Muscle layer of duodenum (tissue), 2 donors: ENCODE data around the gene IL17REL.

Experiments used
- H3K27ac ChIP-seq: one replicate; pipeline ENCODE4 v1.7.0; 2013; ENCODE audit warnings: mild to moderate bottlenecking, low read length
- H3K27me3 ChIP-seq: one replicate; pipeline ENCODE4 v1.7.0; 2013; ENCODE audit warnings: low read depth, mild to moderate bottlenecking, control low read depth, low read length
- H3K36me3 ChIP-seq, 2 donors: one replicate each; pipeline ENCODE4 v1.7.0; 2013; ENCODE audit warnings: low read length in 2 of 2, control low read depth in 1 of 2, mild to moderate bottlenecking in 1 of 2; ENCODE audit not compliant: insufficient read depth in 2 of 2, control insufficient read depth in 1 of 2
- H3K4me1 ChIP-seq, 2 donors: one replicate each; pipeline ENCODE4 v1.7.0; 2013; ENCODE audit warnings: low read length in 2 of 2, mild to moderate bottlenecking in 2 of 2, control low read depth in 1 of 2, moderate library complexity in 1 of 2; ENCODE audit not compliant: insufficient read depth in 2 of 2, control insufficient read depth in 1 of 2
- H3K4me3 ChIP-seq, 2 donors: one replicate each; pipeline ENCODE4 v1.7.0; 2013; ENCODE audit warnings: low read length in 2 of 2, low read depth in 1 of 2, mild to moderate bottlenecking in 1 of 2
- H3K9me3 ChIP-seq, 2 donors: one replicate each; pipeline ENCODE4 v1.7.0; 2013; ENCODE audit warnings: low read length in 2 of 2, control low read depth in 1 of 2, mild to moderate bottlenecking in 1 of 2; ENCODE audit not compliant: control insufficient read depth in 1 of 2
- donor health status: healthy.

The IL17REL gene

GRCh38 chr22:50016988-50017700 is 4.6 kb upstream of the IL17REL start:
- Histone ChIP-seq H3K27me3 (peaks cover 19% of the 10 kb centered on the region), H3K4me3 (no peak overlapping the region), H3K9me3 (no peaks in the 10 kb centered on the region), H3K4me1 (peaks cover 0 to 7% of the 10 kb centered on the region in 2 donors), H3K36me3 (no peaks in the 10 kb centered on the region), H3K27ac (no peak overlapping the region)

GRCh38 chr22:50016308-50016987 is 3.9 kb upstream of the IL17REL start:
- no peak overlapping the region for H3K4me3 ChIP-seq
- no peaks in the 10 kb centered on the region for H3K9me3 ChIP-seq
- H3K36me3 ChIP-seq, result no peaks in the 10 kb centered on the region
- H3K4me1 ChIP-seq, result peaks cover 0 to 9% of the 10 kb centered on the region in 2 donors
- H3K27me3 ChIP-seq, result peaks cover 26% of the 10 kb centered on the region
- H3K27ac ChIP-seq, result no peak overlapping the region

GRCh38 chr22:50015451-50016307 is 3.1 kb upstream of the IL17REL start:
- H3K4me3 ChIP-seq, result no peak overlapping the region
- no peaks in the 10 kb centered on the region for H3K9me3 ChIP-seq
- H3K27me3 ChIP-seq, result peaks cover 32% of the 10 kb centered on the region

GRCh38 chr22:50014655-50015401 is 2.3 kb upstream of the IL17REL start:
- H3K9me3 ChIP-seq, result no peaks in the 10 kb centered on the region
- no peak overlapping the region for H3K27ac ChIP-seq
- H3K4me1 ChIP-seq, result peaks cover 0 to 19% of the 10 kb centered on the region in 2 donors
- no peak overlapping the region for H3K4me3 ChIP-seq
- H3K27me3 ChIP-seq, result peaks cover 37% of the 10 kb centered on the region
- H3K36me3 ChIP-seq, result no peaks in the 10 kb centered on the region

More at GRCh38 chr22:50015451-50016307, 3.1 kb upstream of the IL17REL start:
- Histone ChIP-seq H3K36me3 (no peaks in the 10 kb centered on the region), H3K4me1 (peaks cover 0 to 16% of the 10 kb centered on the region in 2 donors), H3K27ac (no peak overlapping the region)

GRCh38 chr22:50014053-50014501 is 1.5 kb upstream of the IL17REL start:
- H3K27me3 ChIP-seq, result peaks cover 36% of the 10 kb centered on the region
- H3K4me3 ChIP-seq, result no peak overlapping the region

GRCh38 chr22:50011447-50012210 is 936 bp downstream of the IL17REL start:
- Histone ChIP-seq H3K4me3 (no peak overlapping the region), H3K27me3 (peaks cover 31% of the 10 kb centered on the region), H3K27ac (no peak overlapping the region), H3K9me3 (no peaks in the 10 kb centered on the region), H3K36me3 (no peaks in the 10 kb centered on the region), H3K4me1 (peaks cover 0 to 19% of the 10 kb centered on the region in 2 donors)

More at GRCh38 chr22:50014053-50014501, 1.5 kb upstream of the IL17REL start:
- Histone ChIP-seq H3K36me3 (no peaks in the 10 kb centered on the region), H3K4me1 (peaks cover 0 to 19% of the 10 kb centered on the region in 2 donors), H3K9me3 (no peaks in the 10 kb centered on the region), H3K27ac (no peak overlapping the region)

GRCh38 chr22:50010676-50011446 is 1.7 kb downstream of the IL17REL start:
- Histone ChIP-seq H3K27ac (no peak overlapping the region), H3K36me3 (no peaks in the 10 kb centered on the region), H3K4me1 (peaks cover 0 to 19% of the 10 kb centered on the region in 2 donors), H3K9me3 (no peaks in the 10 kb centered on the region), H3K27me3 (peaks cover 31% of the 10 kb centered on the region), H3K4me3 (no peak overlapping the region)

GRCh38 chr22:50009765-50010675 is 2.5 kb downstream of the IL17REL start:
- H3K27me3 ChIP-seq, result peaks cover 31% of the 10 kb centered on the region

GRCh38 chr22:50009251-50009650 is 3.3 kb downstream of the IL17REL start:
- Histone ChIP-seq H3K4me3 (no peak overlapping the region), H3K27me3 (peaks cover 29% of the 10 kb centered on the region), H3K27ac (no peak overlapping the region), H3K4me1 (peaks cover 0 to 12% of the 10 kb centered on the region in 2 donors), H3K9me3 (no peaks in the 10 kb centered on the region), H3K36me3 (no peaks in the 10 kb centered on the region)

More at GRCh38 chr22:50009765-50010675, 2.5 kb downstream of the IL17REL start:
- Histone ChIP-seq H3K4me3 (no peak overlapping the region), H3K27ac (no peak overlapping the region), H3K4me1 (peaks cover 0 to 18% of the 10 kb centered on the region in 2 donors), H3K36me3 (no peaks in the 10 kb centered on the region), H3K9me3 (no peaks in the 10 kb centered on the region)
